C4-2B (cell line): ENCODE data around the gene MGMT.

Experiments used
- H3K27ac ChIP-seq: fragments of 450-650 bp; 2 replicates; pipeline ENCODE4 v1.5.1; 2017
- ZFX ChIP-seq: fragments of 450-650 bp; IDR thresholded peaks from 2 replicates; pipeline ENCODE4 v1.6.1; 2017
- TF ChIP-seq, protein P1 (sequence below): fragments of 450-650 bp; conservative IDR thresholded peaks from 2 replicates; pipeline ENCODE4 v1.5.1; 2017; ENCODE audit warnings: mild to moderate bottlenecking

MGMT gene

GRCh38 chr10:129647590-129647989 is 180.5 kb downstream of the MGMT start:
- no peak overlapping the region for H3K27ac ChIP-seq
- TF ChIP-seq, protein P1, sequence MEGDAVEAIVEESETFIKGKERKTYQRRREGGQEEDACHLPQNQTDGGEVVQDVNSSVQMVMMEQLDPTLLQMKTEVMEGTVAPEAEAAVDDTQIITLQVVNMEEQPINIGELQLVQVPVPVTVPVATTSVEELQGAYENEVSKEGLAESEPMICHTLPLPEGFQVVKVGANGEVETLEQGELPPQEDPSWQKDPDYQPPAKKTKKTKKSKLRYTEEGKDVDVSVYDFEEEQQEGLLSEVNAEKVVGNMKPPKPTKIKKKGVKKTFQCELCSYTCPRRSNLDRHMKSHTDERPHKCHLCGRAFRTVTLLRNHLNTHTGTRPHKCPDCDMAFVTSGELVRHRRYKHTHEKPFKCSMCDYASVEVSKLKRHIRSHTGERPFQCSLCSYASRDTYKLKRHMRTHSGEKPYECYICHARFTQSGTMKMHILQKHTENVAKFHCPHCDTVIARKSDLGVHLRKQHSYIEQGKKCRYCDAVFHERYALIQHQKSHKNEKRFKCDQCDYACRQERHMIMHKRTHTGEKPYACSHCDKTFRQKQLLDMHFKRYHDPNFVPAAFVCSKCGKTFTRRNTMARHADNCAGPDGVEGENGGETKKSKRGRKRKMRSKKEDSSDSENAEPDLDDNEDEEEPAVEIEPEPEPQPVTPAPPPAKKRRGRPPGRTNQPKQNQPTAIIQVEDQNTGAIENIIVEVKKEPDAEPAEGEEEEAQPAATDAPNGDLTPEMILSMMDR = no peak
- no peak for TF ChIP-seq ZFX

DNA sequence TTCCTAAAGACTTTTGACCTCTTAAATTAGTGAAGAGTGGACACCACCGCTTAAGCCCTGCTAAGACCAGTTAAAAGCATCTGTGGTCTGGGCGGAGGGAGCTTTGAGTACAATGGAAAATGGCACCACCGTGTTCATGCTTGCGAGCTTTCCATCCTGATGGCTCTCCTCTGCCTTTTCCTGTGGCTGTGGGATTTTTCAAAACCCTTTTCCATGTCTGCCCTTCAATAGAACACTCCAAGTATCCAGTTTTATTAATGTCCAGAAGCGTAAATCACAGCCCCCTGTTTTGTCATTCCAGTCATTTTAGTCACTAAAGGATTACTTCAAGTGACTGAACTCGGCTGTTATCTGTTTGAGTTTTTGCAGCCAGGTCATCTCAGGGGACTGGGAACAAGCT is 181.8 kb downstream of the MGMT start:
- TF ChIP-seq ZFX = no peak
- TF ChIP-seq, protein P1 = no peak
- H3K27ac ChIP-seq = no peak overlapping the region

DNA sequence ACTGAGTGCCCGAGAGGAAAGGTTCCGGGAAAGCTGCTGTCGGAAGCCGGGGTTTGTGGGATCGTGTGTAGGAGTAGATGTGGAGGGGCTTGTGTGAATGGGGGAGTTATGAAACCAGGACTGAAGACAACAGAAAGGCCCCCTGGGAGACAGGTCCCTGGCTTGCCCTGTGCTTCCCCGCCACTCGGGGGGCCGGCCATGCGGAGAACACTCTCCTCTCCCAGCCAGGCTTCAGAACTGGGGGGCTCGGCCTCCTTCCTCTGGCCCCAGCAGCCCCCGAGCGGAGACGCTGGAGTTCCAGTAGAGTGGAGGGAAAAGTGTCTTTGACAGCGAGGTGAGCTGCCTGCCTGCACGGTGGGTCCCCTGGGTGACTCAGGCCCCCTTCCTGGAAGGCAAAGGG is 185.0 kb downstream of the MGMT start:
- no peak for TF ChIP-seq ZFX
- TF ChIP-seq, protein P1 = no peak
- no peak overlapping the region for H3K27ac ChIP-seq

DNA sequence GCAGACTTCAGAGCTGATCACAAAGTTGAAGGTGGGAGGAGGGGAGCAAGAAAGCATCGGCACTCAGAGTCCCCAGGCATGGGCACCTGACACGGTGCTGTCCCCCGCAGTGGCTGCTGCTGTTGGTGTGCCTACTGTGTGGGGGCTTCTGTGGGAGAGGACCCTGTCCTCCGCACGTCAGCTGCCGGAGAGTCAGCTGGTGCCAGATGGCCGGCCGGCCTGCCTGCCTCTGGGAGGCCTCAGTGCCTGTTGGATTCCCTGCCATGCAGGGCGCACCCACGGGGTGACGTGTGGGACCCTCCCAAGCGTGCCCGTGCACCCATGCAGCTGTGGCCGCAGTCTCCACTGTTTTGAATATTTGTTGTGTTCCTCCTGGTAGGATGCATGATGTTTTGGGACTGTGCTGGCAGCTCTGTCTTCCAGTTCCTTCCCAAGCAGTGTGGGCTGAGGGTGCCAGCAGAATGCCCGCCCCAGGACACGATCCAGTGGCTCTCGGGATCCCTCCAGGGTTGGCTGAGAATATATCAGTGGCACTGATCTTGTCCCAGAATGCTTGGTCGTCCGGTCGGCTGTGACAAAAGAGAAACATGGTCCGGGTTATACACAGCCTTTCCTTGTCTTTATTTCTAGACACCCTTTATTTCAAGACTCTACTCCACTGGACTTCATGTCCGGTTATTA is 185.6 kb downstream of the MGMT start:
- TF ChIP-seq, protein P1 = no peak
- no peak for TF ChIP-seq ZFX
- H3K27ac ChIP-seq = no peak overlapping the region

DNA sequence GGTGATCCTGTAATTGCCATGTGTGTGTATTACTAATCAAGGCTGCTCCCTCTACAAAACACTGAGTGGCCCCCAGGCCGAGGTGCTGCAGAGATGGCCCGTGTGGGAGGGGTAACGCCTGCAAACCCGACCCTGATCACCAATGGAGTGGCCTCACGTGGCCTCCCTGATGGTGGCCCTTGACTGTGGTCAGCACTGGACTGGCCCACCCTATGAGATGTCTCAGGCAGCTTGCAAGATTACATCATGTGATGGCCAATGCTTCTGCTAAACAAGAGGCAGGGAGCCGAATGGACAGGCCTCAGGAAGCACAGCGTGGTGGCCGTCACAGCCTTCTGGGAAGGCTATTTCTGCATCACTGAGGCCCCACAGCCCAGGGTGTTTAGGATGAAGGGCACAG is 186.4 kb downstream of the MGMT start:
- H3K27ac ChIP-seq = no peak overlapping the region
- TF ChIP-seq ZFX = no peak
- TF ChIP-seq, protein P1 = no peak

GRCh38 chr10:129653861-129654260 is 186.8 kb downstream of the MGMT start:
- H3K27ac ChIP-seq = no peak overlapping the region
- no peak for TF ChIP-seq ZFX
- TF ChIP-seq, protein P1 = no peak

DNA sequence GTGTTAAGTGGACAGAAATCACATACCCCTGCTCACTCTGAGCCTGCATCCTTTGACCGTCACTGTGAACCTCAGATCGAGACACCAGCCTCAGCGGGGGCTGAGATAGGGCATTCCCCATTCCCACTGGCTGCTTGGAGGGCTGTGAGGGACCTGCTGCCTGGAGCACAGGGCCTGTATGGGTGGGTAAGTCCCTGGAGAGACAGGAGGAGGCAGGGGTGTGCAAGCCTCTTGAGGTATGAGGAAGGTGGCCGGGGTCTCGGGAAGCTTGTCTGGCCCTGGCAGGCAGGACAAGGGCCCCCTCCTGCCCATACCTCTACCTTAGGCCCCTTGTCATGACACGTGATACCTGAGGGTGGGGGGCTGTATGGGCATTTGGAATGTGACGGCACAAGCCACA is 187.4 kb downstream of the MGMT start:
- H3K27ac ChIP-seq = no peak overlapping the region
- TF ChIP-seq, protein P1 = no peak
- TF ChIP-seq ZFX = no peak
